ENCODE results near the gene ADGB.

The ADGB gene

GRCh38 chr6:146860583-146860982, 261.8 kb downstream of the ADGB start:
- TF ChIP-seq, protein P1, sequence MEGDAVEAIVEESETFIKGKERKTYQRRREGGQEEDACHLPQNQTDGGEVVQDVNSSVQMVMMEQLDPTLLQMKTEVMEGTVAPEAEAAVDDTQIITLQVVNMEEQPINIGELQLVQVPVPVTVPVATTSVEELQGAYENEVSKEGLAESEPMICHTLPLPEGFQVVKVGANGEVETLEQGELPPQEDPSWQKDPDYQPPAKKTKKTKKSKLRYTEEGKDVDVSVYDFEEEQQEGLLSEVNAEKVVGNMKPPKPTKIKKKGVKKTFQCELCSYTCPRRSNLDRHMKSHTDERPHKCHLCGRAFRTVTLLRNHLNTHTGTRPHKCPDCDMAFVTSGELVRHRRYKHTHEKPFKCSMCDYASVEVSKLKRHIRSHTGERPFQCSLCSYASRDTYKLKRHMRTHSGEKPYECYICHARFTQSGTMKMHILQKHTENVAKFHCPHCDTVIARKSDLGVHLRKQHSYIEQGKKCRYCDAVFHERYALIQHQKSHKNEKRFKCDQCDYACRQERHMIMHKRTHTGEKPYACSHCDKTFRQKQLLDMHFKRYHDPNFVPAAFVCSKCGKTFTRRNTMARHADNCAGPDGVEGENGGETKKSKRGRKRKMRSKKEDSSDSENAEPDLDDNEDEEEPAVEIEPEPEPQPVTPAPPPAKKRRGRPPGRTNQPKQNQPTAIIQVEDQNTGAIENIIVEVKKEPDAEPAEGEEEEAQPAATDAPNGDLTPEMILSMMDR (IDR thresholded peaks at IDR 0.05; ENCODE audit: borderline replicate concordance, insufficient read depth, low read depth, low read length), result no peak
- H3K4me3 ChIP-seq (ENCODE audit: low read depth, low read length), result no peak overlapping the region

GRCh38 chr6:146861029-146861563, 262.3 kb downstream of the ADGB start:
- TF ChIP-seq, protein P1 (IDR thresholded peaks at IDR 0.05; ENCODE audit: borderline replicate concordance, insufficient read depth, low read depth, low read length), result no peak
- H3K4me3 ChIP-seq (ENCODE audit: low read depth, low read length), result no peak overlapping the region

- no peak overlapping the region for H3K4me3 ChIP-seq (ENCODE audit: low read depth, low read length)
- TF ChIP-seq, protein P1 (IDR thresholded peaks at IDR 0.05; ENCODE audit: borderline replicate concordance, insufficient read depth, low read depth, low read length), result no peak
Measured at GRCh38 chr6:146861716-146862115, 262.9 kb downstream of the ADGB start.

DNA sequence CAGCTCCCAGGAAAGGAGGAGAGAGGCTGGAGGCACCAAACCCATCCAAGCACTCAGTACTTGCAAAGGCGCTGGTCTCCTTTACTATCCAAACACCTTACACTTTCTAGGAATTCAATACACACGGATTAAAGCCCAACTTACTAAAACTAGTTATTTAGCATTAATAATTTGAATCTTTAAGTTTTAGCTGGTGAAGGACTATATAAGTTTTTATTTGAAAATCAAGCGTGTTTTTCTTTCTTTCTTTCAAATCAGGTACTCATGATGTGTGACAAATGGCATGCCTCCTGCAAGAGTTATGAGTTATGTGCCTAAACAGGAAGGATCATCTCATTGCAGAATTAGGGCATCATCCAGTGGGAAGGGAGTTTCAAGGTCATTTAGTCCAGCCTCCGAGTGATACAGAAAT, 263.7 kb downstream of the ADGB start:
- H3K4me3 ChIP-seq (ENCODE audit: low read depth, low read length), result no peak overlapping the region
- TF ChIP-seq, protein P1 (IDR thresholded peaks at IDR 0.05; ENCODE audit: borderline replicate concordance, insufficient read depth, low read depth, low read length), result no peak

- TF ChIP-seq, protein P1 (IDR thresholded peaks at IDR 0.05; ENCODE audit: borderline replicate concordance, insufficient read depth, low read depth, low read length), result no peak
- no peak overlapping the region for H3K4me3 ChIP-seq (ENCODE audit: low read depth, low read length)
Measured at GRCh38 chr6:146864300-146864699, 265.5 kb downstream of the ADGB start.

- TF ChIP-seq, protein P1 (IDR thresholded peaks at IDR 0.05; ENCODE audit: borderline replicate concordance, insufficient read depth, low read depth, low read length), result no peak
Measured at GRCh38 chr6:146864885-146865284, 266.1 kb downstream of the ADGB start.

More at GRCh38 chr6:146864885-146865284, 266.1 kb downstream of the ADGB start:
- H3K4me3 ChIP-seq (ENCODE audit: low read depth, low read length), result no peak overlapping the region
